NCI-H1417 (cell line): ENCODE data around the gene FBXW12.

Experiments used
- DNase-seq, 3 experiments: peaks; one replicate each; lab custom pipeline; 2025; lab: John Stamatoyannopoulos, UW

FBXW12 gene

GRCh38 chr3:48435223-48435595 lies 63.2 kb downstream of the FBXW12 start:
- DNase-seq = no peak

GRCh38 chr3:48435774-48436476 lies 63.9 kb downstream of the FBXW12 start:
- peak; percentile 52 to 84 (median 67) for DNase-seq

GRCh38 chr3:48436477-48436787 lies 64.4 kb downstream of the FBXW12 start:
- no peak for DNase-seq

GRCh38 chr3:48436855-48437254 lies 64.8 kb downstream of the FBXW12 start:
- DNase-seq = no peak

- DNase-seq = no peak
Observed at GRCh38 chr3:48437812-48438211, 65.8 kb downstream of the FBXW12 start.

- peak; percentile 91 to 96 (median 93) for DNase-seq
Observed at GRCh38 chr3:48439820-48440589, 68.0 kb downstream of the FBXW12 start, which contains the start of the genes CCDC51 and TMA7. Gene CCDC51 (minus strand): TSS chr3:48440119. CDS start chr3:48435128, 4,991 bp downstream. Gene TMA7 (plus strand): TSS chr3:48440257. CDS start chr3:48440297, 40 bp downstream.

GRCh38 chr3:48440590-48440958 lies 68.6 kb downstream of the FBXW12 start:
- peak in 1 of 3 experiments; percentile 53 for DNase-seq

- no peak for DNase-seq
Observed at GRCh38 chr3:48441940-48442339, 69.9 kb downstream of the FBXW12 start.
